IPS-NIHi7 (cell line): ENCODE results near the gene PZP.
"Not testable (repeated sequence)": the region's sequence is repeated elsewhere in the genome, so short reads cannot be mapped to it uniquely, and the experiment has no call there.

Experiments
- DNase-seq: peaks from one replicate; pipeline ENCODE4 v3.0.0; 2012; ENCODE audit warnings: mixed read lengths; ENCODE audit errors: extremely low spot score

The PZP gene

DNA sequence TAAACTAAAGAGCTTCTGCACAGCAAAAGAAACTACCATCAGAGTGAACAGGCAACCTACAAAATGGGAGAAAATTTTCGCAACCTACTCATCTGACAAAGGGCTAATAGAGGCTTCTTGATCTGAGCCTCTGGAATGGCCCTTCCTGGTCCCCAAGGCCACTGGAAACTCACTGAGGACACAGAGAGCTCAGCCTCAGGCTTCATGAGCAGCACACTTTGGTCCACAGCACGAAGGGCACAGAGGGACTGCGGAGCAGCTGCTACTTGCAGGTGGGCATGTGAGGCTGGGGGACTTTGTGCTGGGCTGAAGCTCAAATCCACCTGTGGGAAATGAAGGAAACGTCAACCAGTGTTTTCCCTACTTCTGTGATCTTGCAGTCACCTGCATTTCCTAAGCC is 27.4 kb downstream of the PZP start:
- DNase-seq, result no peak

DNA sequence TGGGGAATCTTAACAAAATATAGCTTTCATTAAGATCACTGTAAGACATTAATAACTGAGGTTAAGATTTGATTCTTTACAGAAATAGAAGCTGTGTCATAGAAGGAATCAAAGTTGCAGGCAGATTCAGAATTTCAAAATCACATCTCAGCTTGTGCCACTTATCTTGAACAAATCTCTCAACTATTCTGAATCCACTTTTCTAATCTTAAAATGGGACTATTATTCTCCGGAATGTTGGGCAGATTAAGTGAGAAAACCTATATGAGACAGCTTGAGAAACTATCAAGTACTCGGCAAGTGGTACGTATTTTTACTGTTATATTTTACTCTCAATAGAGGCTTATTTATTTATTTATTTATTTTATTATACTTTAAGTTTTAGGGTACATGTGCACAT is 28.4 kb downstream of the PZP start:
- DNase-seq, result no peak

DNA sequence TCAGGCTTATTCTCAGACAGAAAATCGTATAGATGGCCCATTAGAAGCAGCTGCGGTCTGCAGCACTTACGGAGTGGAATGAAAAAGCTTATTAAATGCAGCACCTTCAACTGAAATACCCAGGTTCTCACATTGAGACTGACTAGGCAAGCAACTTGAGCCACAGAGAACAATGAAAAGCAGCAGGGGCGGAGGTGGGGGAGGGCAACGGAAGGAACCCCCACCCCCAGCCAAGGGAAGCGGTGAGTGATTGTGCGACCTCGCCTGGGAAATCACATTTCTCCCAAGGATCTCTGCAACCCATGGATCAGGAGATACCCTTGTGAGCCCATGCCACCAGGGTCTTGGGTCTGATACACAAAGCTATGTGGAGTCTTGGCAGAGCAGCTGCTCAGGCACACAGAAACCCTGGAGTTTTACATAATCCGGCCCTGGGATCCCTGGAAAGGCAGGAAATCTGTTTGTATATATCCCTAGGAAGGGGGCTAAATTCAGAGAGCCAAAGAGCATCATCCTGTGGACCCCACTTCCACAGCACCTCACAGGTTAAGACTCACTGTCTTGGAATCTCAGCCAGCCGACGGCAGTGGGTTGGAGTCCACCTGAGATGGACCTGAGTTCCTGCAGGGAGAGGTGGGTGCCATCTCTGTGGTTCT is 38.1 kb downstream of the PZP start:
- peak; percentile 26 for DNase-seq

DNA sequence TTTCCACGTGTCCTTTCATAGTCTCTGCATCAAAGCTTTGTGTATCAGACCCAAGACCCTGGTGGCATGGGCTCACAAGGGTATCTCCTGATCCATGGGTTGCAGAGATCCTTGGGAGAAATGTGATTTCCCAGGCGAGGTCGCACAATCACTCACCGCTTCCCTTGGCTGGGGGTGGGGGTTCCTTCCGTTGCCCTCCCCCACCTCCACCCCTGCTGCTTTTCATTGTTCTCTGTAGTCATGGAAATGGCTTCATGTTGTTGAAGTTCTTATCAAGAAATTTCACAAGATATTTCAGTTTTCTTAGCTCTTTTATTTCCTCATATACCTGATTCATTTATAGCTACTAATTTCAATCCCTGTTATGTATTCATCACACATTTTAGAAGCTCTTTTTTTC is 40.9 kb downstream of the PZP start:
- not testable (repeated sequence) for DNase-seq

DNA sequence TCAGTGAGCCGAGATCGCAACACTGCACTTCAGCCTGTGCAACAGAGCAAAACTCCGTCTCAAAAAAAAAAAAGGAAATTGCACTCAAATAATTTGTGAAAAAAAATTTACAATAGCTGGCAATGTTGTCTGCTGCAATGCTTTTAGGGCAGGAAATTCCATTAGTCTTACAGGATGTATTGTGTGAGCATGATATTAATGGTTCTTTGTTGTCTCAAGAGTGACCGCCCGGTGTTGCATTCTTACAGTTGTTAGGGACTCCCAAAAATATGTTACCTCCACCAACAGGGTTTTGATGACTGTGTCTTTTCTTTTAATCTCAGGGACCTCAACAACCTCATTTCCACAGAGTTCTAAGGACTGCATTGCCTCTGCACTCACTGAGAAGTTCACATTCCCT is 44.8 kb downstream of the PZP start:
- no peak for DNase-seq

DNA sequence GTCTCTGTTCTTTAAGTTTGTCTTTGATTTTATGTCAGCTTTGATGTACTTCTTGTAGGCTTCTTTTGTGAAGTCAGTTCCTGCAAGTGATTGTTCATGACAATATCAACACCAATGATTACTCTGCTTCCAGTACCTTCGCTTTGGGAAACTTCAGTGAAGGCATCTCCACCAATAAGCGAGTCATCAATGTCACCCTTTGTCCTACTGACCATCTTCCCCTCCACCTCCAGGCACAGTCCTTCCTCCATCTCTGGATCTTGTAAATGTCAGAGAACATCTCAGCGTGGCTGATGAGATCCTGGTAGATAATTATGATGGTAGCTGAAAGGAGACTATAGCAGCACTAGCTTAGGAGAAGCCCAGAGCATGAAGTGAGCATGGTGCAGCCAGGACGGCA is 52.1 kb downstream of the PZP start:
- DNase-seq, result no peak

DNA sequence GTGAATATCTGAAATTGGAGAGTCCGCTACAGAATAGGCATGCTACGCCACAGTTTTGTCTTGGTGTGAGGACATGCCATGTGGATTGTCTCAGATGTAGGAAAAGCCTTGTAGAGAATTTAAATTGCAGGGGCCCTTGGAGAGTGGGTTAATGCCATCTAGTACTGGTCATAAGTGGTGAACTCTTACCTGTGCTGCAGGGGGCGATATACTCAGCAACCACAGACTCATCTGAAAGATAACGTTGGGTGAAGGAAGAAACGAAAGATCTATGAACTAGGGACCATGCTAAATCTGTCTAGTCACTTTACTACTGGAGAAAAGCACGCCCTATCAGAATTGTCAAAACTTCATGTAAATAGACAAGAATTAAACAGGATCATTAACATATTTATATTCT is 58.8 kb downstream of the PZP start:
- DNase-seq, result peak; percentile 64

DNA sequence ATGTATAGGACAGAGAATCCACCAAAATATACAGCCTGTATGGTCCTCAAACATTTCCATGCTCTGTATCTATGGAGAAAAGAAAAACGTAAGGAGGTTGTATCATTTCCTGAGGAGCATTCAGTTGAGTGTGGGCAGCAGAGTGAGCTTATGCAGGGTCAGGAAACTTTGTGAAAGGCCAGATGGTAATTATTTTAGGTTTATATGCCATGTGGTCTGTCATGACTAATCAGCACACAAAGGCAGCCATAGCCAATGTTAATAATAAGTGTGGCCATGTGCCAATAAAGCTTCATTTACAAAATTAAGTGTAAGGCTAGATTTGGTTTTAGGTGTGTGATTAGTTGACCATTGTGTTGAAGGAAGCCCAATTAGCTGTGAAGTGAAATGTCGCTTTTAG is 59.3 kb downstream of the PZP start:
- DNase-seq, result no peak

DNA sequence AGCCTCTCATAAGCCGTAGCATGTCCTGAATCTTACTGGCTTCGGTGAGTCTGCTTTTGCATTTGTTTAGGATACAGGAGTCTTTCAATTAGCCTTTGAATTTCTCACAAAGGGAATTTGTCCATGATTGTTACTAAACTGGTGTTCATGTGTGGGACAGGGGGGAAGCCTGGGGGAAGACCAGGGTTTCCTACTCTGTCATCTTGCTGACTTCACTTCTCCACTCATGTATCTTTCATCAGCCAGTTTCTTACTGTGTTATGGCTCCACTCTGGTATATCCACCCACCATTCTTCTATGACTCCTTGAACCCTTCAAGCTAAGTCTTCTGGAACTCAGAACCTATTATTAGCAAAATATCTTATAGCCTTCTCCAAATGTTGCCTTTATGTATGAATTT is 60.7 kb downstream of the PZP start:
- DNase-seq, result no peak

DNA sequence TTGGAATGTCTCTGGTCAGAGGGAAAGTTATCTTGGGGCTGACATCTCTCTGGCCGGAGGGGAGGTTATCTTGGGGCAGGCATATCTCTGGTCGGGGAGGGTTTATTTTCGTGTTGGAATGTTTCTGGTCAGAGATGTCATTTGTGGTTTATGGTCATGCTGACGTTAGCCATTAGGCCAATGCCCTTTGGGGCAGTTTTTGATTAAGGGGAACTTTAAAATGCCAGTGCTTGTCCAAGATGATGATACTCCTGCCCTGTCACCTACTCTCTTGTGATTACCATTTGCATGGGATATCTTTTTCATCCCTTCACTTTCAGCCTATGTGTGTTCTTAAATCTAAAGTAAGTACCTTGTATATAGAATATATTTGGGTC is 63.5 kb downstream of the PZP start:
- DNase-seq, result no peak

DNA sequence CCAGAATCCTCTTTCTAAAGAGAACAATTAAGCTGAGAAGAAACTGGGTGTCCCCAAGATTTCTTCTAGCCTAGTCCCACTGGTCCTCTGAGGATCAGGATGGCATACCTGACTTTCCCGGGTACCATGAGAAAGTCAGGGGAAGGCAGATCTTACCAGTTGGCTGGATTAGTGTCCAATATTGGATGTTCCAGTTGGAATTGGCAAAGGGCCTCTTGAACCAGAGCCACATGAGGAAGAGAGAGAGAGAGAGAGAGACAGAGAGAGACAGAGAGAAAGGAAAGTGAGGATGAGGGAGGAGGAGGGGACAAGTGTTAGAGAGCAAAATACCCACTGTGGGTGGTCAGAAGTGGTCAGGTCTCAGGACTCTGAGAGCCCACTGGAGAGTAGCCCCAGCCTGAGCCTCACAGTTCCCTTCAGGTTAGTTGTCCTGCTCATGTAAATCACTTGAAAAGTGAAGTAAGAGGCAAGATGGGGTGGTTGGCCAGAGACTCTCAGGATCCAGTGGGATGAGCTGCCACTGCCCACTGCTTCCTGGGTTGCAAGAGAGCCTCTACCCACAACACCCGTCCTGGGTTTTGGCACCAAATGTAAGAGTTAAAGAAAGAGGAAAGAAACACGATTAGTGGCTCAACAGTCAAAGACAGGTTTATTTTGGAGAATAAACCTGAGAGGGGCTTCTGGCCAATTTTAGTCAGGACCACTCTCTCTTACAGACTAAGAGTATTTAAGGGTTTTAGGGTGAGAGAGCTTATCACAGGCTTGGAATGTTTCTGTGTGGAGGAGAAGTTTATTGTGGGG is 64.1 kb downstream of the PZP start:
- DNase-seq, result no peak

DNA sequence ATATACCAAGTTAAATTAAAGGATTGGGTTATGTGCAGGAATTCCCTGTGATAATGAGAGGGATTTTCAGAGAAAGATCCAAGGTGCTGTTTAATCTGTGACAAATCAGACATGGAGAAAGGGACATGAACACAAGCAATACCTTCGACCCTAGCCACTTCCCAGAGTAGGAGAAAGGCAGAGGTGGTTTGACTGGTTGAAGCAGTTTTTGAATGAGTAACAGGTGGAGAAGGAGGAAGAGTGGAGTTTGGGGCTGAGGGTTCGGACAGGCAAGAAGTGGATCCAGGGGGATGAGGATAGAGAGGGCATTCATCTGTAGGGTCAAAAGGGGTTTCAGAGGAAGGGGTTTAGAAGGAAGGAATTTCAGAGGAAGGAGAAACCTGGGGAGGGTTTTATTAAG is 65.1 kb downstream of the PZP start:
- no peak for DNase-seq

DNA sequence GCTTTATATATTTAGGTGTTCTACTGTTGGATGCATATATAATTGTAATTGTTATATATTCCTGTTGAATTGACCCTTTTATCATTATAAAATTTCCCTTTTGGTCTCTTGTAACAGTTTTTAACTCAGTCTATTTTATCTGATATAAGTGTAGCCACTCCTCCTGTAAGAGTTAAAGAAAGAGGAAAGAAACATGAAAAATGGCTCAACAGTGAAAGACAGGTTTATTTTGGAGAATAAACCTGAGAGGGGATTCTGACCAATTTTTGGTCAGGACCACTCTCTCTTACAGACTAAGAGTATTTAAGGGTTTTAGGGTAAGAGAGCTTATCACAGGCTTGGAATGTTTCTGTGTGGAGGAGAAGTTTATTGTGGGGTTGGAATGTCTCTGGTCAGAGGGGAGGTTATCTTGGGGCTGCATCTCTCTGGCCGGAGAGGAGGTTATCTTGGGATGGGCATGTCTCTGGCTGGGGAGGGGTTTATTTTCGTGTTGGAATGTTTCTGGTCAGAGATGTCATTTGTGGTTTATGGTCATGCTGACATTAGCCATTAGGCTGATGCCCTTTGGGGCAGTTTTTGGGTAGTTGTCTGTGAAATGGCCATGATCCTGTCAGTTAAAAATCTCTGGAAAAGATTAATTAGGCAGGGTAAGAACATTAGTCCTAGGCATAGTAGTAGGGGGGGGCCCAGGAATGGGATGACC is 68.5 kb downstream of the PZP start:
- not testable (repeated sequence) for DNase-seq

DNA sequence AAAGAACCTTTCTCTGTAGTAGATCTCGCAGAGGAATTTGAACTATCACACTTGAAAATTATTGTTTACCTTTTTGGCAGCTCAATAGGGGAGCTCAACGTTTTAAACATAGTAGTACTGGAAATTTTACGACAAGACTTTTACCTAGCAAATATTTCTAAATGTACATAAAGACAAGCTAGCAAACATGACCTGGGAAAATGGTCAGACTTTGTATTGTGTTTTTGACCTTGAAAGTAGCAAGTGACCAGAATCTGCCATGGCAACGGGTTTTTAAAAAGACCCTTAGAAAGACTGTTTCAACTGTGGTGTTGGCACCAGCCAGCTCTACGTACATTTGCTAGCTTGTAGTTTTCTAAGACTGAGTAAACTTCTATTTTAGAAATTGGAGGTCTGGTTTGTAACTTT is 72.3 kb downstream of the PZP start:
- no peak for DNase-seq

DNA sequence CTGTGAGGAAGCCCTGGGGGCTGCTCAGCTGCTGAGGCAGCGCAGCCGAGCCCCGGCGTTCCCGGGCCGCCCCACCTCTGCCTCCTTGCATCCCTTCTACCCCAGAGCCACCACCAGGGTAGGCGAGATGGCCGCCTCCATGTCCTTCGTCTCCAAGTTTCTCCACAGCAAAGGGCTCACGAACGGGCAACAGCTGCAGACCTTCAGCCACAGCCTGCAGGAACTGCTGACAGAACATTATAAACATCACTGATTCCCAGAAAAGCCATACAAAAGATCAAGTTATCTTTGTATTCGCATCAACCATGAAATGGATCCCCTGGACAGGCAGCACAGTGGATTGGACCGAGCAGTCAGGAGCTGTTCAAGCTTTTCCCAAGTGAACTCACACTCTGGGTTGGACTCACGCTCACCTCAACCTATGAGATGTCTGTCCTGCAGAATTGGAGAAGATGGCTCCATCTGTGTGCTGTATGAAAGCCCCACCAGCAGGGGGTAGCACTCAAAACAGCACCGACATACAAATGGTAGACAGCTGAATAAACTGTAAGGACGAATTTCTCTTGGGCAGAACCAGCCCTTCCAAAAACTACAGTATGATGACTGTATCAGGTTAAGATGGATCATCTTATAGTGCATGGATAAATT is 73.1 kb downstream of the PZP start:
- no peak for DNase-seq

DNA sequence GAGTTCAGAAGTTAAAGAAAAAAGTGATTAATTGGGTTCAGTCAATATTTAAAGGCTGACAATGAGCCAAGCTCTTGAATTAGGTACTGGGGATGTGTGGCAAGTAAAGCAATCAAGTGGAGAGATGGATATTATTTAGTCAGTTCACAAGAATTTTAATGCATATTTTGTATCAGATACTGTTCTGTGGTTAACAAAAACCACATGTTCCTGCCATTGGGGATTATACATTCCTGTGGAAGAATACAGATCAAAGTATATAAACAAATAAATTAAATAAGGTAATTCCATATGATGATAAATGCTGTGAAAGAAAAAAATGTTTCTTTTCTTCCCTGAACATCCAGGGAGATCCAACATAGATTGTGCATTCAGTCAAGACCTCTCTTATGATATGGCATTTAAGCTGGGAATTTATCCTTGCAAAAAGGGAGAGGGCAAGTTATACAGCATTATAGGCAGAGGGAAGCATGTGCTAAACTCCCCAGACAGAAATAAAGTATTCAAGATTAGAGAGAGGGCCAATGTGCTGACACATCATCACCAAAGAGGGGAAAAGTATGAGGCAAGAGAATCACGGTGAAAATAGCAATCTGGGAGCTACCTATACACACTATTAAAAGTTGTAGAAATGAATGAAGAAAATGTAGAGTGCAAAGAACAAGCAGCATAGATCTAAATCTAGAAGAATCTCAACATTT is 74.8 kb downstream of the PZP start:
- DNase-seq, result no peak

DNA sequence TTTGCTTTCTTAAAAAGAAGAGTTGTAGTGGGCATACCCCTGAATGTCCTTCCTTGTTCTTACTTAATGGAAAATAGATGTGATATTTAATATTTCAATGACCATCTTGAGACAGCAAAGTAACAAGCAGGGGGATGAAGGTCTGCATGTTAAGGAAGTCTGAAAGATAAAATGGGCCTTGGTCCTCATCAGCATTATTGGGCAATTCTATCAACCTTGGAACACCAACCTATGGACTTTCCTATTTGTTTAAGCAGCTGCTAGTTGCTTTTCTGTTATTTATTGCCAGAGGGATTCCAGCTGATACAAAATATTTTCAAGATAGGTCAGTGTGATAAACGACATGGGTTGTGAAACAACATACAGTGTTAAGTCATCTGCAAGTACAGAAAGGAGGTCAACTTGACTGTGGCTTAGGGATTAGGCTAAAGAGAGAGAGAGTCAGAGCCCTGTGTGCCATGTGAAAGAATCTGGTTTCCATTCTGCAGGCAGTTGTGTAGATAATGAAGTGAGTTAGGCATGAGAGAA is 76.1 kb downstream of the PZP start:
- DNase-seq, result no peak

DNA sequence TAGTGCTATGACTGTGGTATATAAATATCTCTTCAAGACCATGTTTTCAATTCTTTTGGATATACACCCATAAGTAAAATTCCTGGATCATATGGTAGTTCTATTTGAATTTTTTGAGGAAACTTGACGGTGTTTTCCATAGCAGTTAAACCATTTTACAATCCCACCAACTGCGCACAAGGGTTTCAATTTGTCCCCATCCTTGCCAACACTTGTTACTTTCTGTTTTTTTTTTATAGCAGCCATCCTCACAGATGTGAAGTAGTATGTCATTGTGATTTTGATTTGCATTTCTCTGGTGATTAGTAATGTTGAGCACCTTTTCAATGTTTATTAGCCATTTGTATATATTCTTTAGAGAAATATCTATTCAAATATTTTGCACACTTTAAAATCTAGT is 78.0 kb downstream of the PZP start:
- no peak for DNase-seq

DNA sequence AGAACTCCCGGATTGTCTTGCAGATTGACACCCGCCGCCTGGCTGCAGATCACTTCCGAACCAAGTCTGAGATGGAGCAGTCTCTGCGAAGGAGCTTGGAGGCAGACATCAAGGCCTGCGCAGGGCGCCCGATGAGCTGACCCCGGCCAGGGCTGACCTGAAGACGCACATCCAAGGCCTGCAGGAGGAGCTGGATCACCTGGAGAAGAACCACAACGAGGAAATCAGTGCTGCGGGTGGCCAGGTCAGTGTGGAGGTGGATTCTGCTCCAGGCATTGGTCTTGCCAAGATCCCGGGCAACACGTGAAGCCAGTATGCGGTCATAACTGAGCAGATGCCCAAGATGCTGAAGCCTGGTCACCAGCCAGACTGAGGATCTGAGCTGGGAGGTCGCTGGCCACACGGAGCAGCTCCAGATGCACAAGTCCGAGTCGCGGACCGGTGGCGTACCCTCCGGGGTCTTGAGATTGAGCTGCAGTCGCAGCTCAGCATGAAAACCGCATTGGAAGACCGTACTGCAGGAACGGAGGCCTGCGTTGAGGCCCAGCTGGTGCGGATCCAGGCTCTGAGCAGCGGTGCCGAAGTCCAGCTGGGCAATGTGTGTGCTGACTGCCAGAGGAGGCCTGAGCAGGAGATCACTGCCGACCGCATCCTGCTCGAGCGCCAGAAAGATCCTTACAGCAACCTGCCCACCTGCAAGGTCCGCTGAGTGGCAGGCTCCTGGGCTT is 80.1 kb downstream of the PZP start:
- DNase-seq, result no peak

DNA sequence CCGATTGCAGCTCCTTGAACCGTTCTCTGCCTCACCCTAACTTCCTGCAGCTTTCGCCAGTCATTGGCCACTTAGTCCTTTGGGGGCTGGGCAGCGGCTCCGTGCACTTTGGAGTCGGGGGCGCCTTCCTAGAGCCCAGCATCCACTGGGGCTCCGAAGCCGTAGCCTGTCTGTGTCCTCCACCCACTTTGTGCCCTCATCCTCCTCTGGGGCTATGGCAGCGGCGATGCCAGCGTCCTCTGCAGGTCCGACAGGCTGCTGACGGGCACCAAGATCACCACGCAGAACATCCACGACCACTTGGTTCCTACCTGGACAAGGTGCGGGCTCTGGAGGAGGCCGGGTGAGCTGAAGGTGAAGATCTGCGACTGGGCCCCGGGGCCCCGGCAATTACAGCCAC is 80.7 kb downstream of the PZP start:
- DNase-seq, result no peak
